HG02759 (cell line): Measurements from ENCODE around the gene EXOSC10.
"Not testable (repeated sequence)": the region's sequence is repeated elsewhere in the genome, so short reads cannot be mapped to it uniquely, and the experiment has no call there.

Source experiments
- ATAC-seq: cut with Tn5 transposase; IDR thresholded peaks from one replicate; pipeline ENCODE4 v1.9.1; 2021; ENCODE audit warnings: mild to moderate bottlenecking, moderate library complexity; ENCODE audit not compliant: unreplicated experiment

EXOSC10 gene

DNA sequence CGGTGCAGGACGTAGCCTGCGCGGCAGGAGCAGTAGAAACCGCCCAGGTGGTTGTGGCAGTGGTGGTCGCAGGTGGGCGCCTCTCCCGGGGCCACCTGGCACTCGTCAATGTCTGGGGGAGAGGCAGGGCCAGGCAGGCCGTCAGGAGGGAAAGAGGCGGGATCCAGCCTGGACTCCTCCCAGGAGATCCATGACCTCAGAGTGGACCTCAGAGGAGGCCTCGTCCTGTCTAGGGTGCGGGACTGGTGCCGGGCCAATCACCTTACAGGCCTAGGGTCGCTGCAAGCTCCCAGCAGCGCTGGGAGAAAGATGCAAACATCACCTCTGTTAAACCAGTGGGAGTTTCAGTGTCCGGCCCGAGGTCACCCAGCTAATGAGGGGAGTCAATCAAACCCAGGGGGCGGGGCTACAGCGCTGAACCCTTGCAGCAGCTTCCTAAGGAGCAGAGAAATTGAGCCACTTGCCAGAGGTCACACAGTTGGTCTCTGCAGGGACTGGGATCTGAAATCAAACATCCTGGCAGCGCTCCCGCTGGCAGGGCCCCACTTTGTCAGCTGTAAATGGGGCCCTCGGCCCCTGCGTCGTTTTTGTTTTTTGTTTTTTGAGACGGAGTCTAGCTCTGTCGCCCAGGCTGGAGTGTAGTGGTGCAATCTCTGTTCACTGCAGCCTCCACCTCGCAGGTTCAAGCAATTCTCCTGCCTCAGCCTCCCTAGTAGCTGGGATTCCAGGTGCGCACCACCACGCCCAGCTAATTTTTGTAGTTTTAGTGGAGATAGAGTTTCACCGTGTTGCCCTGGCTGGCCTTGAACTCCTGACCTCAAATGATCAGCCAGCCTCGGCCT is 54.0 kb downstream of the EXOSC10 start:
- no peak for ATAC-seq

DNA sequence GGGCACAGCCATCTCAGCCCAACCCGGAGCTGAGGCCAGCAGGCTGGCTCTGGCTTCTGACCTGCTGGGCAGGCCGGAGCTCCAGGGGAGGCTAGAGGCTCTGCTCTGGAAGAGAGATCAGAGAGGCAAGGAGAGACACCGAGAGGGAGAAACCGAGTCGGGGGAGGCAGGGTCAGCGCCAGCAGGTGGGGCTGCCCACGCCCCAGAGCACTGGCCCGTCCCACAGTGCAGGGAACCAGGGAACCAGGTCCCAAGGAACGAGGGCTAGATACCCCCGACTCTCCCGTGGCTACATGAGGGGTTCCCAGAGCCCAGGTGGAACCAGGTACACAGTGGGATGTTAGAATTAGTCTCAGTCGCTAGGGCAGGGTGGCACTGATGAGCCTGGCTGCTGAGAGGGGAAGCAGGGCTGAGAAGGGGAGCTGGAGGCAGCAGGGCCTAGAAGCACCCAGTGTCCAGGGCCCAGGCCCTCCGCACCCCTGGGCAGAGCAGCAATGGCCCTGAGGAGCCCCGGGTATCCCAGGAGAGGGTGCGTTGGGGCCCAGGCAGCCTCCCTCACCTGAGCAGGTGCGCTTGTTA is 54.7 kb downstream of the EXOSC10 start:
- no peak for ATAC-seq

DNA sequence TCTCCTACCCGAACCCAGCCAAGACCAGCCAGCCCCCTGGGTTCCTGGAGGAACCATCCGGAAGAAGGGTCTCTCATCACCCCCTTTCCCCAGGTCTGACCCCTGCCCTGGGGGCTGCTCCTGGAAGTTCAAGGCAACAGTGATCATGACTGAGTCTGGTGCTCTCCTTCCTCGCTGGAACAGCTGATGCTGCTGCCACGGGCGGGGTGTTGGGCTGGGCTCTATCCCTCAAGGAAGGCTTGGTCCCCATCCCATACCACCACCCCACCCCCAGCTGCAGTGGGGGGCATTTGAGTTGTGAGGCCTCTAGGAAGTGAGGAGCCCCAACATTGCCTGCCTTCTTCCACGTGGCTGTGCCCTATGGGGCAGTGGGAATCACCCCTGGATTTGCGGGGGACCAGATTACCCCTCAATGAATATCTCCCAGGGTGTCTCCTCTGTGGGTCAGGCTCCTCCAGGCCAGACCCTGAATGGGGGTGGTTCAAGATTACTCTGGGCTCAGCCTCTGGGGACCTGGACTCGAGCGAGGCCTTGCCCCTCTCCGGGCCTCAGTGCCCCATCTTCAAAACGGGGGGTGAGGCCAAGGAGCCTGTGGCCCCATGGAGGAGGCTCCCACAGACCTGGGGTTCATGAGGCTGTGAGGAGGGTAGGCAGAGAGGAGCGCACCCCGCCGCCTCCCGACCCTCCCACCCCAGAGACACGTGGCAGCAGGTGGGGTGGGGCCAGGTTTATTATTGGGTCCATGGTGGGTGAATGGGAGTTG is 55.4 kb downstream of the EXOSC10 start:
- ATAC-seq = no peak

DNA sequence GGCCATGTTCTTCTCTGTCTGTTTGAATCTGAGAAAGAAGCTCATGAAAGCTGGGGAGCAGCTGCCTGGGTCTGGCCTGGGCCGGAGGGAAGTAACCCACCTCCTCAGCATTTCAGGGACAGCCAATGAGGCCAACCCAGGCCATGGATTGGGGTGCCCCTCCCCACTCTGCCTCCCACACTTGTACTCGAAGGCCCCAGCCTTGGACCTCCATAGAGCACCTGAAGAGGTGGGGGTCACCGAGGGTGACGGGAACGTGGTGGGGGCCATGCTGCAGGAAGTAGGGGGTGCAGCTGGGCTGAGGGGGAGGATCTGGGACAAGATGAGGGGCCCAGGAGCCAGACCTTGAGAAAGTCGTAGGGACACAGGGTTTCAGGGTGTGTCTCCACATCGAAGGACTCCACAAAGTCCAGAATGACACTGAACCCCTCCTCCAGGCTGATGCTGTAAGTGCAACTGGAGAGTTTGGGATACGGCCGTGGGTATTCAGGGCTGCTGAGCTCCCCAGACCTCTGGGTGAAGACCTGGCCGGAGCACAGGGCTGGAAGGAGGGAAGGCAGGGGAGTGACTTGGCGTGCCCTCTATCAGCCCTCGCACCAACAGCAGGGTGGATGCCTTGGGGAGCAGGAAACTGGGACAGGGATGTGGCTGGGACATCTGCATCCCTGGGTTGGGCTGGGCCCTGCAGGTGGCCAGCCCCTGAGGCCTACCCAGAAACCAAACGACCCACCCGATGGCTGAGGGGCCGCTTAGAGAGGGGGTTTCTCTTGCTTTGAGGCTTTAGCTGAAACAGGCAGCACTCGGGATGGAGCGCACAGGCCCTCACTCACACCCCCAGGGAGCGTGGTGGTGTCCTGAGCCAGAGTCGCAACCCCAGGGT is 56.4 kb downstream of the EXOSC10 start:
- no peak for ATAC-seq

DNA sequence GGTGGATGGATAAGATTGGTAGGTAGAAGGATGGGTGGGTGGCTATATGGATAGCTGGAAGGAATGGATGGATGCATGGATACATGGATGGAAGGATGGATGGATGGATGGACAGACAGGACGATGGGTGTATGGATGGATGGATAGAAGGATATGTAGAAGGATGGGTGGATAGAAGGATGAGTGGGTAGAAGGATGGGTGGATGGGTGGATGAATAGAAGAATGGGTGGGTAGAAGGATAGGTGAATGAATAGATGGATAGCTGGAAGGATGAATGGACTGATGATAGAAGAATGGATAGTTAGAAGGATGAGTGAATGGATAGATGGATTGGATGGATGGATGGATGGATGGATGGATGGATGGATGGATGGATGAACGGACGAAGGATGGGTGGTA is 57.6 kb downstream of the EXOSC10 start:
- ATAC-seq = no peak

DNA sequence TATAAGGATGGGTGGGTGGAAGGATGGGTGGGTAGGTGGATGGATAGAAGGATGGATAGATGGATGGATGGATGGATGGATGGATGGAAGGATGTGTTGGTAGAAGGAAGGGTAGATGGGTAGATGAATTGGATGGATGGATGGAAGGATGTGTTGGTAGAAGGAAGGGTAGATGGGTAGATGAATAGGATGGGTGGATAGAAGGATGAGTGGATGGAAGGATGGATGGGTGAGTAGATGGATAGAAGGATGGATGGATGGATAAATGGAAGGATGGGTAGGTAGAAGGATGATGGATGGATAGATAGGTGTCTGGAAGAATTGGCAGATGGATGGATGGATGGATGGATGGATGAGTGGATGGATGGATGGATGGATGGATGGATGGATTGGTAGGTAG is 58.6 kb downstream of the EXOSC10 start:
- no peak for ATAC-seq

DNA sequence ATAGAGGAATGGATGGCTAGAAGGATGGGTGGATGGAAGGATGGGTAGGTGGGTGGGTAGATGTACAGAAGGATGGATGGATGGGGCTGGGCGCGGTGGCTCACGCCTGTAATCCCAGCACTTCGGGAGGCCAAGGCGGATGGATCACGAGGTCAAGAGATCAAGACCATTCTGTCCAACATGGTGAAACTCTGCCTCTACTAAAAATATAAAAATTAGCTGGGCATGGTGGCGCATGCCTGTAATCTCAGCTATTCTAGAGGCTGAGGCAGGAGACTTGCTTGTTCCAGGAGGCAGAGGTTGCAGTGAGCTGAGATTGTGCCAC is 59.6 kb downstream of the EXOSC10 start:
- ATAC-seq = not testable (repeated sequence)

DNA sequence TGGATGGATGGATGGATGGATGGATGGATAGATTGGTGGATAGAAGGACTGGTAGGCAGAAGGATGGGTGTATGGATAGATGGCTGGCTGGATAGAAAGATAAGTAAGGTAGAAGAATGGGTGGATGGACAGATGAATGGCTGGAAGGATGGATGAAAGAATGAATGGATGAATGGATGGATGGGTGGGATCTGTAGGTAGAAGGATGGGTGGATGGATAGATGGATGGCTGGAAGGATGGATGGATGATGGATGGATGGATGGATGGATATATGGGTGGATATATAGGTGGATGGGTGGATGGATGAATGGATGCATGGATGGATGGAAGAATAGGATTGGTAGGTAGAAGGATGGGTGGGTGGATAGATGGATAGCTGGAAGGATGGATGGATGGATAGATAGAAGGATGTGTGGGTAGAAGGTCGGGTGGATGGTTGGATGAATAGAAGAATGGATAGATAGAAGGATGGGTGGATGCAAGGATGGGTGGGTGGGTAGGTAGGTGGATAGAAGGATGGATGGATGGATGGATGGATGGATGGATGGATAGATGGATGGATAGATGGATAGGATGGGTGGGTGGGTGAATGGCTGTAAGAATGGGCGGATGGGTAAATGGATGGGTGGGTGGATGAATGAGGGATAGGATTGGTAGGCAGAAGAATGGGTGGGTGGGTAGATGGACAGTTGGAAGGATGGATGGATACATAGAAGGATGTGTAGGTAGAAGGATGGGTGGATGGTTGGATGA is 60.1 kb downstream of the EXOSC10 start:
- ATAC-seq = no peak

DNA sequence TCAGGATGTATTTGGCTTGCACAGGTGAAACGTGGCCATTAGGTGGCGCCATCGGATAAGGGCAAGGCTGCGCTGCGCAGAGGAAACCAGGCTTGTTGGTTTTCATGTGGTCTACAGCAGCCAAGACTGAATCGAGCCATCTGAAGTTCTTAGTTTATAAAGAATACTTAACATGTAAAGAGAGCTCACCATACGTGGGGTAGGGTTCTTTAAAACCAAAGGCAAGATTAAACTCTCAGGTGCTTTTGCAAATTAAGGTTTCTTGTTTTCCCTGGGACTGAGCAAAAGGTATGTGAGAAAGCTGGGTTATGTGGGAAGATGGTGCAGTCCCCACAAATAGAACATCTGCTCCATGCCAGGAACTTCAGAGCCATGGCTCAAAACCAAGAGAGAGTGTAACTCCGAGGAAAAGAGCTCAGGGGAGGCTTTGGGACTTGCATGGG is 61.9 kb downstream of the EXOSC10 start:
- peak; percentile 52 for ATAC-seq

DNA sequence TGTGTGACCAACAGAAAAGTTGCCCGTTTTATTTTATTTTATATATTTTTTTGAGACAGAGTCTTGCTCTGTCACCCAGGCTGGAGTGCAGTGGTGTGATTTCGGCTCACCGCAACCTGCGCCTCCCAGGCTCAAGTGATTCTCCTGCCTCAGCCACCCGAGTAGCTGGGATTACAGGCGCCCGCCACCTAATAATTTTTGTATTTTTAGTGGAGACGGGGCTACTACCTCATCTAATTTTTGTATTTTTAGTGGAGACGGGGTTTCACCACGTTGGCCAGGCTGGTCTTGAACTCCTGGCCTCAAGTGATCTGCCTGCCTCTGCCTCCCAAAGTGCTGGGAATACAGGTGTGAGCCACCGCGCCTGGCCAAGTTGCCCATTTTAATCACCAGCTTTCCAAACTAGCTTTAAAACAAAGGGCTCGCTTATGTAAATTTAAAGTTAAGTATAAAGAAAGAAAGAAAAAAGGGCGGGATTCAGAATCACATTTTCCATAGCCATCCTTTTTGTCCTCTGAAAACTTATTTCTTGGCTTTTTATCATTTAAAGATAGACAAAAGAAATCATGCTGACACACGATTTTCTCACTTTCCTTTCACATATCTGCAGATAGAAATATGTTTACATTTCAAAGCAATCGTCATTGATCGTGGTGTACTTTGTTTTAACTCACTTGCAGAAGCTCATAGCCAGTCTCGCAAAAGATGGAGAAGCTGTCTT is 62.5 kb downstream of the EXOSC10 start:
- not testable (repeated sequence) for ATAC-seq

DNA sequence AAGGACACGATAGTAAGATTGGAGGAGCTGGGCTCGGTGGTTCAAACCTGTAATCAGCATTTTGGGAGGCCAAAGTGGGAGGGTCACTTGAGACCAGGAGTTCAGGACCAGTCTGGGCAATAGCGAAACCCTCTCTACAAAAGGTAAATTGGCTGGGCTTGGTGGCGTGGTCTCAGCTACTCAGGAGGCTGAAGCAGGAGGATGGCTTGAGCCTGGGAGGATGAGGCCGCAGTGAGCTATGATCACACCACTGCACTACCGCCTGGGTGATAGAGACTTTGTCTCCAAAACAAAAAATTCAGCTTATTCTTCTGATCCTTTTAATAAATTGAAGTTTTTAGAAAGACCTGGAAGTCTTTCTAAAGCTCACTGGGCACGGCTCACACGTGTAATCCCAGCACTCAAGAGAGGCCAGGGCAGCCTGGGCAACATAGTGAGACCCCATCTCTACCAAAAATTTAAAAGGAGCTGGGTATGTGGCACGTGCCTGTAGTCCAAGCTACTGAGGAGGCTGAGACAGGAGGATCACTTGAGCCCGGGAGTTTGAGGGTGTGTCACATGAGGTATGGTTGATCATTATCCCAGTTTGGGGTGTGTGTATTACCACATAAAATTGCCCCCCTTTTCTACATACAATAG is 67.9 kb downstream of the EXOSC10 start:
- ATAC-seq = no peak

DNA sequence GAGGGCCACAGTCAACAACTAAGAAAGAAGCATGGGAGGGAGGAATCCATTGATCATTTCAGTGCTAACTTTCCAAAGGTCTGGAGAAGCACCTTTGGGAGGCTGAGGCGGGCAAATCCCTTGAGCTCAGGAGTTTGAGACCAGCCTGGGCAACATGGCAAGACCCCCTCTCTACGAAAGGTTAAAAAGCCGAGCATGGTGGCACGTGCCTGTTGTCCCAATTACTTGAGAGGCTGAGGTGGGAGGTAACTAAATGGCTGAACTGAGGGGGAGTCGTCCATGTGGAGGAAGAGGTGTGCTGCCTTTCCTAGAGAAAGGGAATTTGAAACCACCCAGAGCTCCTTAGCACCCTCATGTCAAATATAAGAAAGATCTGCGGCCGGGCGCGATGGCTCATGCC is 68.8 kb downstream of the EXOSC10 start:
- ATAC-seq = no peak

DNA sequence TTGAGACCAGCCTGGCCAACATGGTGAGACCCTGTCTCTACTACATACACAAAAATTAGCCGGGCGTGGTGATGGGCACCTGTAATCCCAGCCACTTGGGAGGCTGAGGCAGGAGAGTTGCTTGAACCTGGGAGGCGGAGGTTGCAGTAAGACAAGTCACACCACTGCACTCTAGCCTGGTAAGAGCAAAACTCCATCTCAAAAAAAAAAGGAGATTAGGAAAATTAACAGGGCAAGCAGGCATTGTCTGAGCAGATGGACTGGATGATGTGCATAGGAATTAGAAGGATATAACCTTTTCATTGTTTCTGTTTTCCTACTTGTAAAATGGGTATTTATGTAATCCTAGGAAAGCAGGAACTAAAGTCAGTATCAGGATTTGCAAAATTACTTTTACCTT is 71.7 kb downstream of the EXOSC10 start:
- no peak for ATAC-seq

DNA sequence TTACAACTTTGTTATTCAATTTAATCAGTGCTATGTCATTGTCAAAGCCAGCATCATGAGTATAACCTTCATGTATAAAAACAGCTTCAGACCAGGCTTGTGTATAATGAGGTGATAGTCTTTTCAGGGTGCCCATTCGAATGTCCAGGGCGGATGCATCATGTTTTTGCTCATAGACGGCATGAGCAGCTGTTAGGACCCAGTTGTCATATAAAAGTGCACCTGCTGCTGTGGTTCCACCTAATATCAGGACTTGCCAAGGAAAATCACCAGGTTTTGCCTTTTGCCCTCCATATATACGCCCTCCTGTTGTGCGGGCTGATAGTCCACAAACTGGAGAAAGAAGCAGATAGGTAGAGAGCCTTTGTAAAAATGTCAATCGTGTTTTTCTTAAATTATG is 72.4 kb downstream of the EXOSC10 start:
- ATAC-seq = no peak

DNA sequence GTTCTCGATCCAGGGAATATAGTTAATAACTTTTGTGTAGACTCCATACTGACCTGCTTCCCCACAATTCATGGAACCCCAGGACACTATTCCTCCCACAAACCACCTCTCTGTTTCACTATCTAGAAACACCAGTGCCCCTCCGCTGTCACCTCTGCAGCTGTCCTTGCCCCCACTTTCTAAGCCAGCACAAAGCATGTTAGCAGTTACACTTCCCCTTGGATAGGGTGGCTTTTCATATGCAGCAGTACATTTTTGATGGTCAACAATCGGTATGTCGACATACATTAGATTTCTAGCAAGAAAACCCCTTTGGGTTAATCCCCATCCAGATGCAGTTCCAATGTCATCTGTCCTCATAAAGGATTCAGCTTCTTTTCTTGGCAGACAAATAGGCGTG is 72.8 kb downstream of the EXOSC10 start:
- ATAC-seq = no peak

DNA sequence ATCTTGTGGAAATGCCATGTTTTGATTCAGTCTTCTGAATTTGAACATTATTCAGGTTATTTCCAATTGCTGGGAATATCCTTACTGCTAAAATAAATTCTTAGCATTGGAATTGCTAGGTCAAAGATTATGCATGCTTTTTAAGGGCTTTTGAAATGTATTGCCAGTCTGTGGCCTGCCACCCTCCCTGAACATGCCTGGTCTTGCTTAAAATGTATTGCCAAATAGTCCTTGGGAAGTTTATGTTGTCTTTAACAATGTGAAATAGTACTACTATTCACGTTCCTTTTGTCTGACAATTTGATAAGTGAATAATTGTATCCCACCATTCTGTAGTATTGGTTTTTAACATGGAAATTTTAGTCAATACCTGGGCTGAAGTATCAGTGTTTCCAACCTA is 73.6 kb downstream of the EXOSC10 start:
- no peak for ATAC-seq

DNA sequence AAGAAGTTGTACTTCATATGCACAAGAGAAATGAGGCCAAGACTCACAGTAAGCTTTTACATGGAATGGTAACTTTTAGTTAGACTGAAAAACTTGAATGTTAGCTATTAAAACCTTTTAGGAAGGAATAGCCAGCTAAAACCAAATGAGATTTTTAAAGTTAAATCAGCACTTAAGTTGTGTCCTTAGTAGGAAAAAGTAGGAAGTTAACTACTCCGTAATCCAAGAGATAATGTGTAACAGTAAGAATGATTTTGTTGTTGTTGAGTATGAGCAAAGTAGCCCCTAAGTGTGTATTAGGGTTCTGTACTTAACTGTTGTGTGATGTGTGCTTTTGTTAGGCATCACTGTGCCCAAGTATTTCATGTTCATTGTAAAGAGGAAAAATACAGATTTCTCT is 74.1 kb downstream of the EXOSC10 start:
- ATAC-seq = no peak

DNA sequence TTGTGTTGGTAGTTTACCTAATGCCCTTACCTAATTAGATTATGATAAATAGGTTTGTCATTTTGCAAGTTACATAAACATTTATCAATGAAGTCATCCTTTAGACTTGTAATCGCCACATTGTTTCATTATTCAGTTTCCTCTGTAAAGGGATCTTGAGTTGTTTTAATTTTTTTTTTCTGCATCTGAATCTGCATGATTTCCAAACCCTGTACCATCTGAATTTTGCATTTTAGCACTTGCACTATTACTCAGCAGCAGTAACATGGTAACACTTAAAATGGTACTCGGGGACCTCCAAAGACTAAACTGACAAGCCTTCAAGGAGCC is 74.8 kb downstream of the EXOSC10 start:
- no peak for ATAC-seq

DNA sequence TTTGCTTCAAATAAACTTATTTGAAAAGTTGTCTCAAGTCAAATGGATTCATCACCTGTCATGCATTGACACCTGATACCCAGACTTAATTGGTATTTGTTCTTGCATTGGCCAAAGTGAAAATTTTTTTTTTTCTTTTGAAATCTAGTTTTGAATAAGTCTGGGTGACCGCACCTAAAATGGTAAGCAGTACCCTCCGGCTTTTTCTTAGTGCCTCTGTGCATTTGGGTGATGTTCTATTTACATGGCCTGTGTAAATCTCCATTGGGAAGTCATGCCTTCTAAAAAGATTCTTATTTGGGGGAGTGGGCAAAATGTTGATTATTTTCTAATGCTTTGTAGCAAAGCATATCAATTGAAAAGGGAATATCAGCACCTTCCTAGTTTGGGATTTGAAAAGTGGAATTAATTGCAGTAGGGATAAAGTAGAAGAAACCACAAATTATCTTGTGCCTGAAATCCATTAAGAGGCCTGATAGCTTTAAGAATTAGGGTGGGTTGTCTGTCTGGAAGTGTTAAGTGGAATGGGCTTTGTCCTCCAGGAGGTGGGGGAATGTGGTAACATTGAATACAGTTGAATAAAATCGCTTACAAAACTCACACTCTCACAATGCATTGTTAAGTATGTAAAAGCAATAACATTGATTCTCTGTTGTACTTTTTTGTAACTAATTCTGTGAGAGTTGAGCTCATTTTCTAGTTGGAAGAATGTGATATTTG is 75.4 kb downstream of the EXOSC10 start:
- no peak for ATAC-seq
